Left renal cortex interstitium (tissue), 4 donors: Measurements from ENCODE around the gene MARCO. TPM values are rescaled to one million over a fixed set of nuclear protein-coding genes. Genes with fewer than 3 reads are reported as not detected.

Experiments used
- DNase-seq, 4 donors: peaks; one replicate each; pipeline ENCODE4 v3.0.0-alpha.2; 2013; ENCODE audit warnings: low read depth in 4 of 4, low spot score in 2 of 4, missing footprints in 1 of 4
- polyA plus RNA-seq, 4 donors: library from polyadenylated mRNA; unstranded; fragments of 120-200 nt; gene quantifications; one replicate each; pipeline ENCODE4 v1.2.1, GENCODE V29; 2013; ENCODE audit not compliant: insufficient read length in 4 of 4

MARCO gene
- polyA plus RNA-seq, 4 donors: 0.16 to 0.18 TPM; not detected in 2

- no peak for DNase-seq
Measured at GRCh38 chr2:118971245-118972122, 29.5 kb downstream of the MARCO start.

GRCh38 chr2:118973542-118973951 is 31.6 kb downstream of the MARCO start:
- DNase-seq: no peak

- DNase-seq: no peak
Measured at GRCh38 chr2:118974103-118974993, 32.4 kb downstream of the MARCO start.

- DNase-seq: no peak
Measured at GRCh38 chr2:118975133-118975532, 33.1 kb downstream of the MARCO start.

GRCh38 chr2:118978064-118978463 is 36.1 kb downstream of the MARCO start:
- no peak for DNase-seq

- DNase-seq: no peak
Measured at GRCh38 chr2:118979152-118979861, 37.3 kb downstream of the MARCO start.

- DNase-seq: no peak
Measured at GRCh38 chr2:118980022-118980421, 38.0 kb downstream of the MARCO start.

GRCh38 chr2:118980573-118980972 is 38.6 kb downstream of the MARCO start:
- no peak for DNase-seq

- DNase-seq: no peak
Measured at GRCh38 chr2:118981632-118982031, 39.6 kb downstream of the MARCO start.

GRCh38 chr2:118982039-118982438 is 40.0 kb downstream of the MARCO start:
- no peak for DNase-seq

- no peak for DNase-seq
Measured at GRCh38 chr2:118983133-118983532, 41.1 kb downstream of the MARCO start.

GRCh38 chr2:118983915-118984314 is 41.9 kb downstream of the MARCO start:
- DNase-seq: no peak

GRCh38 chr2:118986738-118987137 is 44.7 kb downstream of the MARCO start:
- DNase-seq: no peak

- no peak for DNase-seq
Measured at GRCh38 chr2:118987886-118988285, 45.9 kb downstream of the MARCO start.

- DNase-seq: no peak
Measured at GRCh38 chr2:118988706-118989105, 46.7 kb downstream of the MARCO start.

- no peak for DNase-seq
Measured at GRCh38 chr2:118989481-118989880, 47.5 kb downstream of the MARCO start.

GRCh38 chr2:118990757-118991545 is 49.0 kb downstream of the MARCO start:
- DNase-seq: no peak

- DNase-seq: no peak
Measured at GRCh38 chr2:118991554-118991953, 49.6 kb downstream of the MARCO start.

GRCh38 chr2:118992740-118993391 is 50.9 kb downstream of the MARCO start:
- DNase-seq: no peak

GRCh38 chr2:118993392-118993752 is 51.4 kb downstream of the MARCO start:
- no peak for DNase-seq
